HFFc6 (cell line): ENCODE measurements around the gene PCSK9. TPM values are rescaled to one million over a fixed set of nuclear protein-coding genes. Genes with fewer than 3 reads are reported as not detected.
"Not testable (repeated sequence)": the region's sequence is repeated elsewhere in the genome, so short reads cannot be mapped to it uniquely, and the experiment has no call there.

Experiments used
- DNase-seq: peaks from one replicate; pipeline ENCODE4 v3.0.0-alpha.2; 2018
- H3K27ac Mint-ChIP-seq: 2 replicates; pipeline ENCODE4 v1.8.0; 2020; ENCODE audit warnings: mild to moderate bottlenecking, mixed read lengths
- H3K27me3 Mint-ChIP-seq: 2 replicates; pipeline ENCODE4 v1.8.0; 2021; ENCODE audit warnings: mild to moderate bottlenecking, moderate library complexity, mixed read lengths; ENCODE audit not compliant: insufficient read depth
- H3K36me3 Mint-ChIP-seq: 2 replicates; pipeline ENCODE4 v1.8.0; 2021; ENCODE audit warnings: low read depth, mixed read lengths
- H3K4me1 Mint-ChIP-seq: 2 replicates; pipeline ENCODE4 v1.8.0; 2020; ENCODE audit warnings: low read depth, mixed read lengths
- H3K4me3 Mint-ChIP-seq: 2 replicates; pipeline ENCODE4 v1.8.0; 2020; ENCODE audit warnings: mild to moderate bottlenecking, moderate library complexity, mixed read lengths
- H3K9me3 Mint-ChIP-seq: 2 replicates; pipeline ENCODE4 v1.8.0; 2020; ENCODE audit warnings: mild to moderate bottlenecking, mixed read lengths
- CTCF ChIP-seq: fragments of 200-600 bp; sonication (generic); IDR thresholded peaks from 2 replicates; pipeline ENCODE4 v1.5.0; 2021; ENCODE audit warnings: antibody characterized with exemption, mild to moderate bottlenecking
- total RNA-seq, 6 experiments: library from RNA; stranded (reverse); fragmentation: NEBNext Ultra II Directional; extraction: Animal tissue kit (Norgen Biotek cat#: 25700); gene quantifications; 2 replicates in 1 of 6; 3 replicates in 5 of 6; pipeline ENCODE4 v1.2.3, GENCODE V29; 2021

PCSK9 gene
- total RNA-seq, 6 experiments from 2014 or later = 0.05 TPM; not detected in 4

DNA sequence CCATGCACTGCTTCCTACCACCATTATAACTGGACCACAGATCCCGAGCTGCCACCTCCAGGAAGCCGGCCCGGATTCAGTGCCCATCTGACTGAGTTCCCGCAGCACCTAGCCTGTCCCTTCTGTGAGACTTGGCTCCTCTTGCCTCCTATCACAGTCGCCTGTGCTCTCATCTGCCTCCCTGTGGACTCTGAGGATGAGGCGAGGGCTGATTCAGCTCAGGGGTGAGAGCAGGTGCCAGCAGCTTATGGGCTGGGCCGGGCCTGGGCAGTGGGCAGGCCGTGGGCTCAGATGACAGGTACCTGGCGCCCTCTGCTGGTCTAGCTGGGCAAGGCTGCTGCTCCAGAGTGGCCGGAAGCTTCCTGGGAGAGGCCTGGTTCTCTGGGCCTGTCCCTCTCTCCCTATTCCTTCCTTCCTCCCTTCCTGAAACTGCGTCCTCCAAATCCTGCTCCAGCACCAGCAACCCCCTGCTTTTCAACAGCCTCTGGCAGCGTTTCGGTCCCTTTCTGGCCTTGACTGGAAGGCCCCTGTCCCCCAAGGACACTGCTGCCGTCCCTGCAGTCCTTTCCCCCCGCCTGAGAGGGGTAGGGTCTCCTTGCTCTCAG lies 17.3 kb upstream of the PCSK9 start:
- peaks cover 10% of the 10 kb centered on the region for H3K27me3 Mint-ChIP-seq
- peaks cover 29% of the 10 kb centered on the region for H3K4me1 Mint-ChIP-seq
- peak overlapping the region; percentile 82 for H3K27ac Mint-ChIP-seq
- peak; percentile 97 for TF ChIP-seq CTCF
- no peak overlapping the region for H3K4me3 Mint-ChIP-seq
- H3K36me3 Mint-ChIP-seq = no peaks in the 10 kb centered on the region
- DNase-seq = peak; percentile 92
- no peaks in the 10 kb centered on the region for H3K9me3 Mint-ChIP-seq

- peaks cover 31% of the 10 kb centered on the region for H3K4me1 Mint-ChIP-seq
- not testable (repeated sequence) for H3K27me3 Mint-ChIP-seq, H3K27ac Mint-ChIP-seq, H3K4me3 Mint-ChIP-seq, H3K9me3 Mint-ChIP-seq, H3K36me3 Mint-ChIP-seq, DNase-seq
Measured at GRCh38 chr1:55024163-55024562, 15.2 kb upstream of the PCSK9 start.

GRCh38 chr1:55026682-55027081 lies 12.7 kb upstream of the PCSK9 start:
- not testable (repeated sequence) for H3K36me3 Mint-ChIP-seq, H3K27ac Mint-ChIP-seq, H3K4me3 Mint-ChIP-seq, H3K9me3 Mint-ChIP-seq, DNase-seq
- peaks cover 26% of the 10 kb centered on the region for H3K4me1 Mint-ChIP-seq
- H3K27me3 Mint-ChIP-seq = peaks cover 10% of the 10 kb centered on the region

DNA sequence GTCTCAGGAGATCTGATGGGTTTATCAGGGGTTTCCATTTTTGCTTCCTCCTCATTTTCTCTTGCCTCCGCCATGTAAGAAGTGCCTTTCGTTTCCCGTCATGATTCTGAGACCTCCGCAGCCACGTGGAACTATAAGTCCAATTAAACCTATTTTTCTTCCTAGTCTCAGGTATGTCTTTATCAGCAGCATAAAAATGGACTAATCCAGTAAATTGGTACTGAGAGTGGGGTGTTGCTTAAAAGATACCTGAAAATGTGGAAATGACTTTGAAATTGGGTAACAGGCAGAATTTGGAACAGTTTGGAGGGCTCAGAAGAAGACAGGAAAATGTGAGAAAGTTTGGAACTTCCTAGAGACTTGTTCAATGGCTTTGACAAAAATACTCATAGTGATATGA lies 8.2 kb upstream of the PCSK9 start:
- not testable (repeated sequence) for H3K27ac Mint-ChIP-seq, H3K36me3 Mint-ChIP-seq, H3K9me3 Mint-ChIP-seq, DNase-seq, H3K4me3 Mint-ChIP-seq
- Mint-ChIP-seq H3K27me3 (peaks cover 39% of the 10 kb centered on the region), H3K4me1 (peaks cover 10% of the 10 kb centered on the region)

DNA sequence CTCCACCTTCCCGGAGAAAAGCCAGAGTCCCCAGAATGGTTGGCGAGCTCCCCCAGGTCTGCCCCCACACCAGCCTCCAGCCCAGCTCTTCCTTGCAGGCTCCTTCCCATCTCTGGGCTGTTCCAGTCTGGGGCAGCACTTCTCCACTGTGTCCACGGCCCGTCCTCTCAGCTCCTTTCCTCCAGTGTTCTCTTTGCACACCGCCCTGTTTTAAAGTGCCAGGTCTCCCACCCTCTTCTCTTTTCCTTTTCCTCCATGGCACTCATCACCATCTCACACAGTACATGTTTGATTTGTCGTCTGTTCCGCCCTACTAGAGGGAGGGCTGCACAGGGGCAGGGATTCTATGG lies 6.1 kb upstream of the PCSK9 start:
- DNase-seq = no peak

GRCh38 chr1:55034476-55035133 lies 4.7 kb upstream of the PCSK9 start:
- Mint-ChIP-seq H3K4me3 (no peak overlapping the region), H3K27me3 (peaks cover 66% of the 10 kb centered on the region), H3K4me1 (peaks cover 5% of the 10 kb centered on the region; the same call in 1 of the 2 replicates), H3K27ac (no peak overlapping the region), H3K36me3 (no peaks in the 10 kb centered on the region), H3K9me3 (no peaks in the 10 kb centered on the region)
- no peak for TF ChIP-seq CTCF
- DNase-seq = no peak

More for the DNA sequence above, 6.1 kb upstream of the PCSK9 start:
- Mint-ChIP-seq H3K27me3 (peaks cover 57% of the 10 kb centered on the region), H3K9me3 (no peaks in the 10 kb centered on the region), H3K27ac (no peak overlapping the region), H3K4me3 (no peak overlapping the region; the same call in 1 of the 2 replicates), H3K36me3 (no peaks in the 10 kb centered on the region), H3K4me1 (no peaks in the 10 kb centered on the region)
- TF ChIP-seq CTCF = no peak

DNA sequence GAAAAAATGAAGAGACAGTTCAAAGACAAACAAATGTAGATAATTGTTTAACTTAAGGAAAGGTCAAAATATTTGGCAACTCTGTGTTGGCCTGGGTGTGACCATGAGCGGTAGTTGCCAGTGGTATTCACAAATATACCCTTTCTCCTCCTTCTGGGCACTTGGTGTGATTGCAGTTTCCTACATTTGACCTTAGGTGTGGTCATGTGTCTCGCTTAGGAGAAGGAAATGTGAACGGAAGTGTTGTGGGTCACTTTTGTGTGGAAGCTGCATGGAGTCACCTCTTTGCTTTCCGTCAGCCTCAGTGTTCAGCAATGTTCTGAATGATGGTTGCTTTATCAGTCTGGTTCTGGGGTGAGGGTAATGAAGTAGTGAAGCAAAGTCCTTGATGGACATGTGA lies 3.4 kb upstream of the PCSK9 start:
- no peak overlapping the region for H3K27ac Mint-ChIP-seq
- peaks cover 76% of the 10 kb centered on the region for H3K27me3 Mint-ChIP-seq
- H3K9me3 Mint-ChIP-seq = no peaks in the 10 kb centered on the region
- H3K4me3 Mint-ChIP-seq = no peak overlapping the region
- peak; percentile 32; the same call in 1 of the 2 replicates for TF ChIP-seq CTCF
- peaks cover 5% of the 10 kb centered on the region; the same call in 1 of the 2 replicates for H3K4me1 Mint-ChIP-seq
- no peaks in the 10 kb centered on the region for H3K36me3 Mint-ChIP-seq
- no peak for DNase-seq
